GM10847 (cell line): ENCODE data around the gene SNCB.

Experiments used
- POLR2A ChIP-seq: IDR thresholded peaks from 2 replicates; pipeline ENCODE4 v1.6.1; 2011; ENCODE audit not compliant: insufficient read length; ENCODE audit errors: extremely low read depth

SNCB gene

GRCh38 chr5:176664886-176665285 is 34.6 kb upstream of the SNCB start:
- TF ChIP-seq POLR2A, result no peak

GRCh38 chr5:176664479-176664878 is 34.1 kb upstream of the SNCB start:
- TF ChIP-seq POLR2A, result no peak

- no peak for TF ChIP-seq POLR2A
Measured at GRCh38 chr5:176663566-176663965, 33.2 kb upstream of the SNCB start.

GRCh38 chr5:176662371-176663333 is 32.3 kb upstream of the SNCB start:
- TF ChIP-seq POLR2A, result no peak

- TF ChIP-seq POLR2A, result no peak
Measured at GRCh38 chr5:176661676-176662075, 31.3 kb upstream of the SNCB start.

- TF ChIP-seq POLR2A, result no peak
Measured at GRCh38 chr5:176660860-176661641, 30.7 kb upstream of the SNCB start.

- no peak for TF ChIP-seq POLR2A
Measured at GRCh38 chr5:176660530-176660859, 30.2 kb upstream of the SNCB start.

GRCh38 chr5:176659860-176660461 is 29.6 kb upstream of the SNCB start:
- TF ChIP-seq POLR2A, result no peak

- TF ChIP-seq POLR2A, result no peak
Measured at GRCh38 chr5:176659512-176659839, 29.1 kb upstream of the SNCB start.

- no peak for TF ChIP-seq POLR2A
Measured at GRCh38 chr5:176658817-176659511, 28.6 kb upstream of the SNCB start.

- TF ChIP-seq POLR2A, result no peak
Measured at GRCh38 chr5:176658007-176658599, 27.8 kb upstream of the SNCB start.

GRCh38 chr5:176656467-176656990 is 26.2 kb upstream of the SNCB start:
- TF ChIP-seq POLR2A, result no peak

- no peak for TF ChIP-seq POLR2A
Measured at GRCh38 chr5:176654856-176655255, 24.5 kb upstream of the SNCB start.
